Heart right ventricle (tissue), 16 donors: Measurements from ENCODE around the gene FAM13C. TPM values are rescaled to one million over a fixed set of nuclear protein-coding genes. Genes with fewer than 3 reads are reported as not detected.
"Not testable (repeated sequence)": the region's sequence is repeated elsewhere in the genome, so short reads cannot be mapped to it uniquely, and the experiment has no call there.

Source experiments
- ATAC-seq, 8 donors: fragments of 200-7000 bp; cut with Tn5 transposase; one replicate each; pipeline ENCODE4 v1.9.1; 2020; ENCODE audit warnings: mild to moderate bottlenecking in 8 of 8, moderate library complexity in 8 of 8, moderate number of reproducible peaks in 1 of 8
- DNase-seq, 2 donors: peaks; one replicate each; pipeline ENCODE4 v3.0.0-alpha.2; 2020
- H3K27ac ChIP-seq, 10 donors: fragments of 200-600 bp; sonication (generic) in 2 of 10; one replicate each; pipeline versions ENCODE4 v1.5.0 to v1.8.0; 2020 to 2022; ENCODE audit warnings: mild to moderate bottlenecking in 3 of 10
- H3K27me3 ChIP-seq, 7 donors: fragments of 200-600 bp; one replicate each; pipeline ENCODE4 v1.8.0; 2021 to 2022; ENCODE audit warnings: mild to moderate bottlenecking in 2 of 7
- H3K36me3 ChIP-seq, 9 donors: fragments of 200-600 bp; sonication (generic) in 1 of 9; one replicate each; pipeline versions ENCODE4 v1.5.0 to v1.8.0; 2020 to 2022; ENCODE audit warnings: mild to moderate bottlenecking in 2 of 9
- H3K4me1 ChIP-seq, 9 donors: fragments of 200-600 bp; sonication (generic) in 1 of 9; one replicate each; pipeline versions ENCODE4 v1.5.0 to v1.8.0; 2020 to 2022; ENCODE audit warnings: mild to moderate bottlenecking in 4 of 9
- H3K4me3 ChIP-seq, 10 donors: fragments of 200-600 bp; sonication (generic) in 2 of 10; one replicate each; pipeline versions ENCODE4 v1.5.0 to v1.8.0; 2020 to 2022; ENCODE audit warnings: mild to moderate bottlenecking in 7 of 10, moderate library complexity in 2 of 10
- H3K9me3 ChIP-seq, 11 donors: fragments of 200-600 bp in 10 of 11; sonication (generic) in 2 of 11; one replicate each; pipeline versions ENCODE4 v1.5.0 to v1.8.0; 2013 to 2022; ENCODE audit warnings: mild to moderate bottlenecking in 2 of 11, control low read depth in 1 of 11, moderate library complexity in 1 of 11
- CTCF ChIP-seq, 9 donors: fragments of 200-600 bp; sonication (generic) in 2 of 9; IDR thresholded peaks; one replicate each; pipeline versions ENCODE4 v1.5.0 to v1.8.0; 2021 to 2022; ENCODE audit warnings: antibody characterized with exemption in 9 of 9, mild to moderate bottlenecking in 5 of 9, moderate library complexity in 1 of 9
- WGBS, 2 donors: extraction: QIAGEN DNeasy Blood & Tissue Kit; methylation state at CpG; one replicate each; pipeline ENCODE4 v1.1.7; 2013; ENCODE audit warnings: inconsistent platforms in 1 of 2; 5-methylcytosine and 5-hydroxymethylcytosine counted together
- intact Hi-C, 10 donors: fragments of 100-400 bp; cut with DNase I; formaldehyde crosslinking; loops; one replicate each; pipeline versions ENCODE4 v1.11.1 to v1.14.2; 2022
- polyA plus RNA-seq, 2 donors: library from polyadenylated mRNA; stranded (reverse); fragments of 200-250 nt; gene quantifications; one replicate each; pipeline ENCODE4 v1.2.3, GENCODE V29; 2013
- total RNA-seq, 10 donors: library from RNA; stranded (reverse); fragmentation: NEBNext Ultra II Directional in 3 of 10; extraction: Animal tissue kit (Norgen Biotek cat#: 25700) in 3 of 10; gene quantifications; one replicate each; pipeline versions ENCODE4 v1.2.1 to v1.2.4, GENCODE V29; 2021 to 2023
- donor health status: Arrhythmogenic right ventricular cardiomyopathy.
- donor health status: ischemic (EF 13 %, LVEDD 7.1; RV severe dilation, severe dysfunction).
- donor health status: healthy with polysubstance abuse.
- donor health status: DM: no; HTN: yes; CAD: no.
- donor health status: DM: no; HTN: no; CAD: no.
- donor health status: ischemic (EF 25% LVEDD 6.9; RV normal size, moderate dysfunction).
- donor health status: ischemic (EF 25% LVEDD 5.7; RV mildly dilated, moderate dysfunction).
- donor health status: healthy.
- donor health status: DM: yes; HTN: yes; CAD: no.
- donor health status: Ischemic cardiomyopathy.
- donor health status: ischemic (EF 35%, LVEDD 5.7; RV mildly dilated, moderate dysfunction).
- donor health status: nonischemic (EF 11% LVEDD 7.7; RV severe dilation, severe dysfunction).
- donor health status: DM: yes; HTN: yes; CAD: no.
- donor health status: PGD.
- donor health status: ischemic (EF 29% LVEDD 5.4; RV normal size, mild dysfunction).
- donor health status: nonischemic (EF 23%, LVEDD 6.1; RV moderate dilation, normal function).

The FAM13C gene
- total and polyA plus RNA-seq, 12 donors, result 1.5 to 14.6 (median 7.0) TPM

GRCh38 chr10:59227136-59227673, 135.1 kb downstream of the FAM13C start:
- Histone ChIP-seq H3K9me3 (no peaks in the 10 kb centered on the region), H3K4me3 (no peak overlapping the region), H3K4me1 (no peaks in the 10 kb centered on the region), H3K27me3 (no peaks in the 10 kb centered on the region), H3K36me3 (no peaks in the 10 kb centered on the region), H3K27ac (no peak overlapping the region)
- ATAC-seq (no peak), DNase-seq (no peak)
- no peak for TF ChIP-seq CTCF (IDR thresholded peaks at IDR 0.05)
- intact Hi-C loops, result loop anchor here in 1 of 10 donors (5.0 kb wide), 1 partner anchor 240 kb away; no protein-coding TSS in a partner anchor
- 87 to 95% methylated on average over 3 of the region's 3 CpGs for WGBS, 2 donors

- no peaks in the 10 kb centered on the region for H3K27me3 ChIP-seq
- ATAC-seq (no peak), DNase-seq (no peak)
- TF ChIP-seq CTCF (IDR thresholded peaks at IDR 0.05), result no peak
- no peak overlapping the region for H3K27ac ChIP-seq
- no peak overlapping the region for H3K4me3 ChIP-seq
- H3K9me3 ChIP-seq, result no peaks in the 10 kb centered on the region
- H3K4me1 ChIP-seq, result no peaks in the 10 kb centered on the region
- intact Hi-C loops, result loop anchor here in 1 of 10 donors (5.0 kb wide), 1 partner anchor 242 kb away; no protein-coding TSS in a partner anchor
- H3K36me3 ChIP-seq, result no peaks in the 10 kb centered on the region
Measured at GRCh38 chr10:59225211-59225610, 137.1 kb downstream of the FAM13C start.

GRCh38 chr10:59223597-59223996, 138.8 kb downstream of the FAM13C start:
- H3K27me3 ChIP-seq, ATAC-seq, H3K27ac ChIP-seq, H3K4me3 ChIP-seq, H3K36me3 ChIP-seq, H3K4me1 ChIP-seq, intact Hi-C loops, H3K9me3 ChIP-seq, DNase-seq: not testable (repeated sequence)
- WGBS, 2 donors, result 94 to 99% methylated on average over 2 of the region's 2 CpGs

- H3K4me3 ChIP-seq, result no peak overlapping the region
- H3K9me3 ChIP-seq, result no peaks in the 10 kb centered on the region
- DNase-seq (no peak), ATAC-seq (peak in 1 of 8 donors; percentile 35)
- H3K4me1 ChIP-seq, result no peaks in the 10 kb centered on the region
- no peak overlapping the region for H3K27ac ChIP-seq
- intact Hi-C loops, result no loop called here
- no peak for TF ChIP-seq CTCF (IDR thresholded peaks at IDR 0.05)
- no peaks in the 10 kb centered on the region for H3K27me3 ChIP-seq
- no peaks in the 10 kb centered on the region for H3K36me3 ChIP-seq
Measured at GRCh38 chr10:59222788-59223187, 139.6 kb downstream of the FAM13C start.

- intact Hi-C loops, result no loop called here
- ATAC-seq, result no peak
- H3K9me3 ChIP-seq, result no peaks in the 10 kb centered on the region
- no peak for DNase-seq
- 62 to 63% methylated on average over 4 of the region's 4 CpGs for WGBS, 2 donors
- H3K4me1 ChIP-seq, result no peaks in the 10 kb centered on the region
- H3K27ac ChIP-seq, result no peak overlapping the region
- H3K4me3 ChIP-seq, result no peak overlapping the region
- no peak for TF ChIP-seq CTCF (IDR thresholded peaks at IDR 0.05)
- H3K36me3 ChIP-seq, result no peaks in the 10 kb centered on the region
- no peaks in the 10 kb centered on the region for H3K27me3 ChIP-seq
Measured at GRCh38 chr10:59216178-59216869, 146.0 kb downstream of the FAM13C start.
